HG03196 (cell line): Measurements from ENCODE around the gene HSD17B4.
"Not testable (repeated sequence)": the region's sequence is repeated elsewhere in the genome, so short reads cannot be mapped to it uniquely, and the experiment has no call there.

Experiments used
- ATAC-seq: cut with Tn5 transposase; IDR thresholded peaks from one replicate; pipeline ENCODE4 v1.9.1; 2021; ENCODE audit not compliant: unreplicated experiment

Gene HSD17B4

DNA sequence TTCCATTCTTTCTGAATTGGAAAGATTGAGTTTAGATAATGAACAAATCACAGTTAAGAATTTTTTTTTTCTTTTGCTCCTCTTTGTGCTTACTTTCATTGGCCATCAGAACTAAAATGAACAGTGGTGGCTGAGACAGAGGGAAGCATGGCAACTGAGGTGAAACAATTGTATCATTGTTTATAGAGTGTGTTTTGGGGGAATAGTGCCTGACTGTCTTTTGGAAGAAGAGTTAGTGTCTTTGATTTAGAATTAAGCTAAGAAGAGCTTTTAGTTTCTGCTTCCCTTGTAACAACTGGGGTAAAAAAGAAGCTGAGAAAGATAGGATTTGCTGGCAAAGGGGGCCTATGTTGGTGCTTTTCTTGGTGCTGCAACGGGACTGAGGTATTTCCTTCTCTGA lies 24.0 kb downstream of the HSD17B4 start:
- ATAC-seq = no peak

GRCh38 chr5:119478781-119479180 lies 26.5 kb downstream of the HSD17B4 start:
- no peak for ATAC-seq

- not testable (repeated sequence) for ATAC-seq
These were observed 28.3 kb downstream of the HSD17B4 start for GRCh38 chr5:119480629-119481028.

DNA sequence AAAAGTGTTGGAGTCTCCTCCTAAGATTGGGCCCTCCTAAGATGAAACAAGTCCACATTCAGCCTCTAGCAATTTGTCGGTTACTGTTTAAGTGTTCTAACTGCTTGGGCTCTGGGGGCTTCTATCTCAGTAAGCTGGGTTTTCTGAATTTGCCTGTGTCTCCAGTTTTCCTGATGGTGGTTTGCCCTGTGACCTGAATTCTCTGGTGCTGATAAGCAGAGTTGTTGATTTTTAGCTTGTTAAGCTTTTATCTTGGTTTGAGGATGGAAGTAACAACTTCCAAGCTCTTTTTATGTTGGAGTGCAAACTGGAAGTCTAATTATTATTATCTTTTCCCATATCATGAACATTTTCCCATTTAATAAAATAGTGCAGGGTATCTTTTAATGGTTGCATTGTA lies 30.9 kb downstream of the HSD17B4 start:
- ATAC-seq = no peak

DNA sequence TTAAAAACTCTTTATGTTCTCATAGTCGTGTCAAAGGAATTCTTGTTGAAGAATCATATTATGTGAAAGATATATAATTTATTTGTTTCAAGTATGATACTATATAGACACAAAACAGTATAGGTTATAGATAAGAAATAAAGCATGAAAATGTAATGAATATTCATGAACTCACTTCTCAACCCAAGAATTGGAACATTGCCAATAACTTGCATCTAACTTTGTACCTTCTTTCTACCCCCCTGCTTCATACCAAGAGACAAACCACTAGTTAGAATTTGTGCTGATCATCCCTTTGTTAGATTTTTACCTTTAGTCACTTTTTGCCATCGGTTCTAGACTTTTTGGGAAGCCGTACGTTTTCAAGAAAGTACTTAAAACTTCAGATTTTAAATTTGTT lies 32.6 kb downstream of the HSD17B4 start:
- ATAC-seq = no peak

DNA sequence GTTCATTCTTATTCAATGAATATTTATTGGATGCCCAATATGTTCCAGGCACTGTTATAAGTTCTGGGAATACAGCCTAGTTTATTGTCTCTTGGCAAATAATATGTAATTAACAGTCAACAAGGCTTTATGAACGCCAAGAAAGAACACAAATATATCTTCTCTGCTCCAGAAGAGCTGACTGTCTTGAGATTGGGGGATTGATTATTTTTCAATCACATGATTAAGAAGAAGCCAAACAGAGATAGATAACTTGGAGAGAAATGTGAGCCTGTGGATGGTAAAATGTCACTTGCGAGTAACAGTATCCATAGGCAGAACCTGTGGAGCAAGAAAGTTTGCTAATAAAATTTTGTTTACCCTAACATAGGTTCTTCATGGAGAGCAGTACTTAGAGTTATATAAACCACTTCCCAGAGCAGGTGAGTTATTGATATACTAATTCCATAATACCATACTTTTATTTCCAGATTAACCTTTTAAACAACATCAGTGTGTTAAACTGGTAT lies 49.4 kb downstream of the HSD17B4 start:
- ATAC-seq = no peak

GRCh38 chr5:119503939-119504338 lies 51.6 kb downstream of the HSD17B4 start:
- ATAC-seq = not testable (repeated sequence)

GRCh38 chr5:119512277-119512676 lies 60.0 kb downstream of the HSD17B4 start:
- no peak for ATAC-seq

- ATAC-seq = no peak
These were observed 62.9 kb downstream of the HSD17B4 start for GRCh38 chr5:119515192-119515591.

DNA sequence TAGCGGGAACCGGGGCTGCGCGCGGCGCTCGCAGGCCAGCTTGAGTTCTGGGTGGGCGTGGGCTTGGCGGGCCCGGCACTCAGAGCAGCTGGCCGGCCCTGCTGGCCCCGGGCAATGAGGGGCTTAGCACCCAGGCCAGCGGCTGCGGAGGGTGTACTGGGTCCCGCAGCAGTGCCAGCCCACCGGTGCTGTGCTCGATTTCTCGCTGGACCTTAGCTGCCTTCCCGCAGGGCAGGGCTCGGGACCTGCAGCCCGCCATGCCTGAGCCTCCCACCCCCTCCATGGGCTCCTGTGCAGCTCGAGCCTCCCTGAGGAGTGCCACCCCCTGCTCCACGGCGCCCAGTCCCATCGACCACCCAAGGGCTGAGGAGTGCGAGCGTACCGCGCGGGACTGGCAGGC lies 64.8 kb downstream of the HSD17B4 start:
- not testable (repeated sequence) for ATAC-seq

- ATAC-seq = no peak
These were observed 68.9 kb downstream of the HSD17B4 start for GRCh38 chr5:119521232-119521631.

GRCh38 chr5:119522841-119523240 lies 70.5 kb downstream of the HSD17B4 start:
- ATAC-seq = no peak

DNA sequence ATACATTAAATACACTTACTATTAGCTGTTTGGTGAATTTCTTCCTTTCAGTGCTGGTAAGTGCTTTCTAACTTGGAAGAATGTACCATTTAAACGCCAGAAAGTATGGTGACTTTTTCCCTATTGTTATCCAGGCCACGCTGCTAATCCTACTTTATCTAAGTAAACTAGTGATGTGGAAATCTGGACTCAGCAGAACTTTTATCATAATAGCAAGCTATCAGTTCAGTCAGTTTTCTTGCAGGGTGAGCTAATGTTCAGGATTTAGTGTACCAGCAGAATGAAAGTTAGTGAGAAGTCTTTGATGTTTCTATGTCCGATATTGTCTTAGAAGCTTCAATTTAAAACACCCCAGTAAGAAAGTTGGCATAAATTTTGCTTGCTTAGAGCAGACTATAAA lies 72.2 kb downstream of the HSD17B4 start:
- no peak for ATAC-seq

- ATAC-seq = no peak
These were observed 75.1 kb downstream of the HSD17B4 start for GRCh38 chr5:119527351-119527750.

DNA sequence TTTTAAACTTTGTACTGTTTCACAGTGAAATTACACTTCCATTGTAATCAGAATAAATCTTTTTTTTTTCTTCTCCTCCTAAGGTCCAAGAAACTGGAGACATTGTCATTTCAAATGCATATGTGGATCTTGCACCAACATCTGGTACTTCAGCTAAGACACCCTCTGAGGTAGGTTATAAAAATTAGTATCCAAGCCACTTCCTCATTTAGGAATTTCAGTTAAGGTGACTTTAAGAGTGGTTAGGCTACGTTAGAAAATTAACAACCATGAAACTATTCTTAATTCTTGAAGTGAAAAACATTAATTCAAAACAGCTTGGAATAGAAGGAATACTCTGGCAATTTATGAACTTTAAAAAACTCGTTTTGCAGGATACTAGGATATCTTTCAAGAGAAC lies 77.5 kb downstream of the HSD17B4 start:
- no peak for ATAC-seq

DNA sequence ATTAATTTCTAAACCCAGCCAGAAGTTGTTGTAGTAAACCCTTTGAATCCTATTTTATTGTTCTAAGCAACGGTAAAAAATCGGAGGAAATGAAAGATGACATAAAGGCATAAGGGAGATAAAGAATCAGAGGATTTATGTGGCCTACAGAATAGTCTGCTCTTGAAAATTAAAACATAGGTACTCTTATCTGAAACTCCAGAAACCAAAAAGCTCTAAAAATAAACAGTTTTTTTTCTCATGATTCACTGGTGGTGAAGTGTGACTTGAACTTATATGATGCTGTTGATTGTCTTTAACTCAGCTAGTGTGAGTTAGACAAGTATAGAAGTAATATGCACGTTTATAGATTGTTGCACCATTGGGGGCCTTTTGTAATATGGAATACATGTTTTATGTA lies 80.3 kb downstream of the HSD17B4 start:
- no peak for ATAC-seq

- peak; percentile 100 for ATAC-seq
These were observed 85.4 kb downstream of the HSD17B4 start for GRCh38 chr5:119537704-119538103.

DNA sequence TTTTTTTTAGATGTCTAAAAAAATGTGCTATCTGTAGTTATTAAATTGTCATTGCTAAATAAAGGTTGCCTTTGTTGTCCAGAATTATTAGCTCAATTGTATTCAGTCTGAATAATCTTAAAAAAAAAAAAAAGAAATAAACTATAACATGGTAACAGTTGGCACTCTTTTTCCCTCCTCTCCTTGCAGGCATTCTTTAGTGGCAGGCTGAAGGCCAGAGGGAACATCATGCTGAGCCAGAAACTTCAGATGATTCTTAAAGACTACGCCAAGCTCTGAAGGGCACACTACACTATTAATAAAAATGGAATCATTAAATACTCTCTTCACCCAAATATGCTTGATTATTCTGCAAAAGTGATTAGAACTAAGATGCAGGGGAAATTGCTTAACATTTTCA lies 89.4 kb downstream of the HSD17B4 start:
- ATAC-seq = no peak

GRCh38 chr5:119551819-119552218 lies 99.5 kb downstream of the HSD17B4 start:
- ATAC-seq = no peak

GRCh38 chr5:119554597-119554996 lies 102.3 kb downstream of the HSD17B4 start:
- no peak for ATAC-seq

- ATAC-seq = no peak
These were observed 118.6 kb downstream of the HSD17B4 start for GRCh38 chr5:119570910-119571309.

DNA sequence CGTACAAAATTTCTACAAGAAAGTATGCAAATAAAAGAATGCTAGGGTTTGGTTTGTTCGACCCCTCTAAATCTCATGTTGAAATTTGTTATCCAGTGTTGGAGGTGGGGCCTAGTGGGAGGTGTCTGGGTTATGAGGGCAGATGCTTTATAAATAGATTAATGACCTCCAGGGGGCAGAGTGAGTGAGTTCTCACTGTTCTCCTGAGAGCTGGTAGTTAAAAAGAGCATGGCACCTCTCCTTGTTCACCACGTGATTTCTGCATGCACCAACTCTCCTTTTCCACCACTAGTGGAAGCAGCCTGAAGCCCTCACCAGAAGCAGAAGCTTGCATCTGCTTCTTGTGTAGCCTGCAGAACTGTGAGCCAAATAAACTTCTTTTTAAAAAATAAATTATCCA lies 126.6 kb downstream of the HSD17B4 start:
- ATAC-seq = peak; percentile 47

DNA sequence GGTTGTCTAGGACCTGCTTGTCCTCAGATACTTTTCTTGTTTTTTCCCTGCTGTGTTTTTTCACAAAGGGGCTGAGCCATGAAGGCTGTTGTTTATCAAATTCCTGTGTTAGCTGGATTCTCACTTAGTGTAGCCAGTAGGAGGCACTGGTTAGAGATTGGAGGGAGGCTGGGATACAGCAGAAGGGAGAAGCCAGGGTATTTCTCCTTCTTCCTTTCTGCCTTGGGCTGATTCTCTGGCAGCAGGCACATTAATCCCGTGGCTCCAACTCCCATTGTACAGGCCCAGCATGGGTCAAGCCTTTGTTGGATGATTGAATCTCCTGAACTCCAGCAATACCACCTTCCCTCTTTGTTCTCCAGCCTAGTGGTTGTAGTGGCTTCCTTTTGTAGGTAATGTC lies 130.7 kb downstream of the HSD17B4 start:
- no peak for ATAC-seq

- ATAC-seq = peak; percentile 90
These were observed 131.4 kb downstream of the HSD17B4 start for GRCh38 chr5:119583684-119584083.
